KMS-11 (cell line): ENCODE data around the gene HIRA.

Source experiments
- H2AFZ ChIP-seq: fragments of 200-600 bp; sonication (generic); 2 replicates; pipeline ENCODE4 v1.6.1; 2016; ENCODE audit warnings: antibody characterized with exemption, mixed run types, low read depth
- H3K27ac ChIP-seq: fragments of 200-600 bp; sonication (generic); 2 replicates; pipeline ENCODE4 v1.6.1; 2016; ENCODE audit warnings: mild to moderate bottlenecking, mixed run types
- H3K27me3 ChIP-seq: fragments of 200-600 bp; sonication (generic); 2 replicates; pipeline ENCODE4 v1.6.1; 2017; ENCODE audit warnings: mild to moderate bottlenecking, low read depth, mixed run types, moderate library complexity; ENCODE audit not compliant: insufficient read depth
- H3K36me3 ChIP-seq: fragments of 200-600 bp; sonication (generic); 2 replicates; pipeline ENCODE4 v1.6.1; 2017; ENCODE audit warnings: mild to moderate bottlenecking, mixed run types; ENCODE audit not compliant: insufficient read depth
- H3K4me1 ChIP-seq: fragments of 200-600 bp; sonication (generic); 2 replicates; pipeline ENCODE4 v1.6.1; 2016; ENCODE audit warnings: mild to moderate bottlenecking, low read depth, mixed run types; ENCODE audit not compliant: poor library complexity, severe bottlenecking
- H3K4me2 ChIP-seq: fragments of 200-600 bp; sonication (generic); 2 replicates; pipeline ENCODE4 v1.7.0; 2016; ENCODE audit warnings: mild to moderate bottlenecking, mixed run types
- H3K4me3 ChIP-seq: fragments of 200-600 bp; sonication (generic); IDR thresholded peaks from 2 replicates; pipeline ENCODE4 v1.6.1; 2017; ENCODE audit warnings: low read depth, low read length, mixed read lengths; ENCODE audit not compliant: insufficient read depth
- H3K79me2 ChIP-seq: fragments of 200-600 bp; sonication (generic); 2 replicates; pipeline ENCODE4 v1.6.1; 2016; ENCODE audit warnings: low read depth, mixed run types; ENCODE audit not compliant: insufficient read depth
- H3K9ac ChIP-seq: fragments of 200-600 bp; sonication (generic); 2 replicates; pipeline ENCODE4 v1.6.1; 2016; ENCODE audit warnings: mild to moderate bottlenecking, mixed run types
- H4K20me1 ChIP-seq: fragments of 200-600 bp; sonication (generic); 2 replicates; pipeline ENCODE4 v1.6.1; 2016; ENCODE audit warnings: mild to moderate bottlenecking, mixed run types; ENCODE audit not compliant: insufficient read depth
- CTCF ChIP-seq: fragments of 200-600 bp; sonication (generic); conservative IDR thresholded peaks from 2 replicates; pipeline ENCODE4 v1.6.1; 2017; ENCODE audit warnings: low read depth, mild to moderate bottlenecking, antibody characterized with exemption, low read length, moderate library complexity, mixed read lengths

The HIRA gene

GRCh38 chr22:19387038-19387437, 44.5 kb downstream of the HIRA start:
- no peak for TF ChIP-seq CTCF
- Histone ChIP-seq H3K4me1 (no peaks in the 10 kb centered on the region), H3K36me3 (peaks cover 11% of the 10 kb centered on the region; the same call in 1 of the 2 replicates), H3K27me3 (no peaks in the 10 kb centered on the region), H3K79me2 (no peaks in the 10 kb centered on the region), H2AFZ (no peak overlapping the region), H3K4me3 (no peak overlapping the region), H3K9ac (no peak overlapping the region), H4K20me1 (no peaks in the 10 kb centered on the region), H3K27ac (no peak overlapping the region), H3K4me2 (no peak overlapping the region)

- Histone ChIP-seq H3K27ac (no peak overlapping the region), H3K9ac (no peak overlapping the region), H3K79me2 (no peaks in the 10 kb centered on the region), H3K4me1 (no peaks in the 10 kb centered on the region), H4K20me1 (no peaks in the 10 kb centered on the region), H3K4me2 (no peak overlapping the region), H3K4me3 (no peak overlapping the region), H3K36me3 (0 out of 2 replicates have a peak, but pooled peaks cover 11% of the 10 kb centered on the region), H2AFZ (no peak overlapping the region), H3K27me3 (no peaks in the 10 kb centered on the region)
- TF ChIP-seq CTCF: no peak
Measured at GRCh38 chr22:19386248-19386647, 45.3 kb downstream of the HIRA start.

GRCh38 chr22:19385221-19385906, 46.2 kb downstream of the HIRA start:
- TF ChIP-seq CTCF: no peak
- 0 out of 2 replicates have a peak, but pooled peaks cover 11% of the 10 kb centered on the region for H3K36me3 ChIP-seq

GRCh38 chr22:19383292-19383691, 48.2 kb downstream of the HIRA start:
- Histone ChIP-seq H4K20me1 (no peaks in the 10 kb centered on the region), H3K36me3 (0 out of 2 replicates have a peak, but pooled peaks cover 11% of the 10 kb centered on the region), H3K27ac (no peak overlapping the region), H3K27me3 (no peaks in the 10 kb centered on the region), H3K9ac (no peak overlapping the region), H3K4me1 (no peaks in the 10 kb centered on the region), H2AFZ (no peak overlapping the region), H3K4me3 (no peak overlapping the region), H3K4me2 (no peak overlapping the region), H3K79me2 (no peaks in the 10 kb centered on the region)
- no peak for TF ChIP-seq CTCF

More at GRCh38 chr22:19385221-19385906, 46.2 kb downstream of the HIRA start:
- Histone ChIP-seq H3K79me2 (no peaks in the 10 kb centered on the region), H3K9ac (no peak overlapping the region), H3K4me3 (no peak overlapping the region), H4K20me1 (no peaks in the 10 kb centered on the region), H3K27ac (no peak overlapping the region), H3K4me2 (no peak overlapping the region), H3K4me1 (no peaks in the 10 kb centered on the region), H3K27me3 (no peaks in the 10 kb centered on the region), H2AFZ (no peak overlapping the region)
